ENCODE results near the gene TNNI3.

TNNI3 gene

DNA sequence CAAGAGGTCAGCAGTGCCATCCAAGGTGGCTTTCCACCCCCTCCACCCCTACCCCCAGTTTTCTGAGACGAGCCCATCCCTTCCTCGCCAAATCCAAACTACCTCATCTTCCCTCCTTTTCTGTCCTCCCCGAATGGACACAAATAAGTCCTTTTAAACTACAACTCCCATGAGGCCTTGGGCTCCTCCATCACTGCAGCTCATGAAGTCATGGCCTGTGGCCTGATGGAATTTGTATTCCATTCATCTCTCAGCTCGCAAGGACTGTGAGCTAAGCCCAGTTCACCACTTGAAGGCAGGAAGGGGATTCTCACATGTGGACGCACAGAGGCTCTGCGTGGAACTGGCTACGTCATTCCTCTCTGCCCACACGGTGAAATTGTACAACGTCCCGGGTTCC lies 39.3 kb upstream of the TNNI3 start:
- Histone ChIP-seq H3F3A (ENCODE audit: control insufficient read depth, insufficient read depth) (no peaks in the 10 kb centered on the region), H3K79me2 (ENCODE audit: control insufficient read depth, low read length) (no peaks in the 10 kb centered on the region), H3K9me3 (ENCODE audit: control insufficient read depth, insufficient read depth, low read length) (no peaks in the 10 kb centered on the region), H3K27me3 (ENCODE audit: control insufficient read depth, low read length) (no peaks in the 10 kb centered on the region; the same call in 1 of the 2 replicates), H3K4me3 (ENCODE audit: low read length) (no peak overlapping the region), H3K27ac (ENCODE audit: low read depth, low read length) (no peak overlapping the region), H3K4me2 (ENCODE audit: low read length) (no peak overlapping the region), H3K9me2 (replicated peaks; ENCODE audit: control insufficient read depth, low read length) (no peaks in the 10 kb centered on the region), H4K20me1 (ENCODE audit: control insufficient read depth, insufficient read depth, low read depth, low read length) (no peaks in the 10 kb centered on the region), H3K36me3 (ENCODE audit: control insufficient read depth, low read length) (no peaks in the 10 kb centered on the region), H3K4me1 (ENCODE audit: control insufficient read depth, low read length) (no peaks in the 10 kb centered on the region)
- TF ChIP-seq EZH2phosphoT487 (IDR thresholded peaks at IDR 0.05; ENCODE audit: borderline replicate concordance, low read length): no peak
- TF ChIP-seq, protein P1, sequence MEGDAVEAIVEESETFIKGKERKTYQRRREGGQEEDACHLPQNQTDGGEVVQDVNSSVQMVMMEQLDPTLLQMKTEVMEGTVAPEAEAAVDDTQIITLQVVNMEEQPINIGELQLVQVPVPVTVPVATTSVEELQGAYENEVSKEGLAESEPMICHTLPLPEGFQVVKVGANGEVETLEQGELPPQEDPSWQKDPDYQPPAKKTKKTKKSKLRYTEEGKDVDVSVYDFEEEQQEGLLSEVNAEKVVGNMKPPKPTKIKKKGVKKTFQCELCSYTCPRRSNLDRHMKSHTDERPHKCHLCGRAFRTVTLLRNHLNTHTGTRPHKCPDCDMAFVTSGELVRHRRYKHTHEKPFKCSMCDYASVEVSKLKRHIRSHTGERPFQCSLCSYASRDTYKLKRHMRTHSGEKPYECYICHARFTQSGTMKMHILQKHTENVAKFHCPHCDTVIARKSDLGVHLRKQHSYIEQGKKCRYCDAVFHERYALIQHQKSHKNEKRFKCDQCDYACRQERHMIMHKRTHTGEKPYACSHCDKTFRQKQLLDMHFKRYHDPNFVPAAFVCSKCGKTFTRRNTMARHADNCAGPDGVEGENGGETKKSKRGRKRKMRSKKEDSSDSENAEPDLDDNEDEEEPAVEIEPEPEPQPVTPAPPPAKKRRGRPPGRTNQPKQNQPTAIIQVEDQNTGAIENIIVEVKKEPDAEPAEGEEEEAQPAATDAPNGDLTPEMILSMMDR (IDR thresholded peaks at IDR 0.05; ENCODE audit: low read depth, low read length, poor library complexity, severe bottlenecking): no peak

DNA sequence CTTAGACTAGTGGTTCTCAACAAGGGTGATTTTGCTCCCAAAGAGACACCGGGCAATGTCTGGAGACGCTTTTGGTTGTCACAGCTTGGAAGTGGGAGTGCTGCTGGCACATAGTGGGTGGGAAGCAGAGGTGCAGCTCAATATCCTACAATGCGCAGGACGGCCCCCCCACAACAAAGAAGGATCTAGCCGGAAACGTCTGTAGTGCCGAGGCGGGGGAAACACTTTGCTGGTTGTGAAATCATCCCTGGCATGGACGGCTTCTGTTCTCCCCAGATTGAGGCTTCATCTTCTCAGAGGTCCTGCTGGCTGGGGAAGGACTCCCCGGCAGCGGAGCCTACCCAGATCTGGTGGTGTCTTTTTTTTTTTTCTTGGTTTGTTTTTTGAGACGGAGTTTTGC lies 35.9 kb upstream of the TNNI3 start:
- no peaks in the 10 kb centered on the region for H3K9me2 ChIP-seq (replicated peaks; ENCODE audit: control insufficient read depth, low read length)
- H3K36me3 ChIP-seq (ENCODE audit: control insufficient read depth, low read length): no peaks in the 10 kb centered on the region
- H3K4me3 ChIP-seq (ENCODE audit: low read length): no peak overlapping the region
- H3K27ac ChIP-seq (ENCODE audit: low read depth, low read length): no peak overlapping the region
- H3F3A ChIP-seq (ENCODE audit: control insufficient read depth, insufficient read depth): no peaks in the 10 kb centered on the region
- no peaks in the 10 kb centered on the region for H4K20me1 ChIP-seq (ENCODE audit: control insufficient read depth, insufficient read depth, low read depth, low read length)
- no peak for TF ChIP-seq EZH2phosphoT487 (IDR thresholded peaks at IDR 0.05; ENCODE audit: borderline replicate concordance, low read length)
- TF ChIP-seq, protein P1 (IDR thresholded peaks at IDR 0.05; ENCODE audit: low read depth, low read length, poor library complexity, severe bottlenecking): no peak
- no peak overlapping the region for H3K4me2 ChIP-seq (ENCODE audit: low read length)
- H3K27me3 ChIP-seq (ENCODE audit: control insufficient read depth, low read length): no peaks in the 10 kb centered on the region; the same call in 1 of the 2 replicates
- H3K79me2 ChIP-seq (ENCODE audit: control insufficient read depth, low read length): no peaks in the 10 kb centered on the region
- H3K4me1 ChIP-seq (ENCODE audit: control insufficient read depth, low read length): no peaks in the 10 kb centered on the region
- no peaks in the 10 kb centered on the region for H3K9me3 ChIP-seq (ENCODE audit: control insufficient read depth, insufficient read depth, low read length)

DNA sequence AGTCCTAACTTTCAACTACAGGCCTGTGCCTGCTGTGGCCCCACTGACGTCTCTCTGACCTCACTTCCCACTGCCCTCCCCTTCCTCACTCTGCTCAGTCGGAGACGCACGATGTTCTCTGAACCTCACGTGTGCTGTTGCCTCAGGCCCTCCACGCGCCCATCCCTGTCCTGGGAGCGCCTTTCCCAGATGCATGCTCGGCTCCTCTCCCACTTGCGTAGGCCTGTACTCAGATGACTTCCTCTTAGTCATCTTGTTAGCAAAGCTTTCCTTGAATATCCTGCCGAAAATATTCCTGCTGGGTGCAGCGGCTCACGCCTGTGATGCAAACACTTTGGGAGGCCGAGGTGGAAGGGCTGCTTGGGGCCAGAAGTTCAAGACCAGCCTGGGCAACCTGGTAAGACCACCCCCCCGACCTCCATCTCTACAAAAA lies 31.9 kb upstream of the TNNI3 start:
- no peaks in the 10 kb centered on the region for H3K9me2 ChIP-seq (replicated peaks; ENCODE audit: control insufficient read depth, low read length)
- H3K27me3 ChIP-seq (ENCODE audit: control insufficient read depth, low read length): no peaks in the 10 kb centered on the region; the same call in 1 of the 2 replicates
- H3K79me2 ChIP-seq (ENCODE audit: control insufficient read depth, low read length): no peaks in the 10 kb centered on the region
- TF ChIP-seq, protein P1 (IDR thresholded peaks at IDR 0.05; ENCODE audit: low read depth, low read length, poor library complexity, severe bottlenecking): no peak
- TF ChIP-seq EZH2phosphoT487 (IDR thresholded peaks at IDR 0.05; ENCODE audit: borderline replicate concordance, low read length): no peak
- H3K4me3 ChIP-seq (ENCODE audit: low read length): no peak overlapping the region
- no peaks in the 10 kb centered on the region for H3K36me3 ChIP-seq (ENCODE audit: control insufficient read depth, low read length)
- no peaks in the 10 kb centered on the region for H3K4me1 ChIP-seq (ENCODE audit: control insufficient read depth, low read length)
- H3K27ac ChIP-seq (ENCODE audit: low read depth, low read length): no peak overlapping the region
- H3K9me3 ChIP-seq (ENCODE audit: control insufficient read depth, insufficient read depth, low read length): no peaks in the 10 kb centered on the region
- no peaks in the 10 kb centered on the region for H3F3A ChIP-seq (ENCODE audit: control insufficient read depth, insufficient read depth)
- no peaks in the 10 kb centered on the region for H4K20me1 ChIP-seq (ENCODE audit: control insufficient read depth, insufficient read depth, low read depth, low read length)
- H3K4me2 ChIP-seq (ENCODE audit: low read length): no peak overlapping the region

Measured in DOHH2 (cell line).